Neural cell (in vitro differentiated cells): ENCODE results near the gene TNFRSF8. TPM values are rescaled to one million over a fixed set of nuclear protein-coding genes. Genes with fewer than 3 reads are reported as not detected.

Experiments
- H2AFZ ChIP-seq: fragments of 200-600, 300-800 bp; sonication (generic), shearing (Covaris generic); 2 replicates; pipeline ENCODE4 v1.6.0; 2014; ENCODE audit warnings: low read depth, mild to moderate bottlenecking, antibody characterized with exemption, low read length, moderate library complexity
- H3F3A ChIP-seq: fragments of 200-600 bp; shearing (Covaris generic); 2 replicates; pipeline ENCODE4 v1.6.1; 2016; ENCODE audit warnings: mild to moderate bottlenecking, moderate library complexity, mixed read lengths, antibody characterized with exemption, low read length; ENCODE audit not compliant: insufficient read depth, poor library complexity, severe bottlenecking
- H3K27ac ChIP-seq: fragments of 200-600, 300-800 bp; sonication (generic), shearing (Covaris generic); 2 replicates; pipeline ENCODE4 v1.5.1; 2014; ENCODE audit warnings: mild to moderate bottlenecking, low read length, moderate library complexity
- H3K27me3 ChIP-seq: fragments of 300-800, 200-600 bp; sonication (generic), shearing (Covaris generic); 2 replicates; pipeline ENCODE4 v1.6.0; 2014; ENCODE audit warnings: mild to moderate bottlenecking, low read depth, low read length, moderate library complexity; ENCODE audit not compliant: insufficient read depth
- H3K36me3 ChIP-seq: fragments of 300-800, 200-600 bp; sonication (generic), shearing (Covaris generic); 2 replicates; pipeline ENCODE4 v1.5.1; 2014; ENCODE audit warnings: mild to moderate bottlenecking, antibody characterized with exemption, low read length, moderate library complexity; ENCODE audit not compliant: insufficient read depth
- H3K4me2 ChIP-seq: fragments of 300-800, 200-600 bp; sonication (generic), shearing (Covaris generic); 2 replicates; pipeline ENCODE4 v1.6.0; 2014; ENCODE audit warnings: mild to moderate bottlenecking, low read length
- H3K4me3 ChIP-seq: fragments of 300-800, 200-600 bp; sonication (generic), shearing (Covaris generic); 2 replicates; pipeline ENCODE4 v1.5.1; 2014; ENCODE audit warnings: mild to moderate bottlenecking, low read length, moderate library complexity
- H3K79me2 ChIP-seq: fragments of 200-600 bp; shearing (Covaris generic); replicated peaks from 2 replicates; pipeline ENCODE4 v1.6.0; 2014; ENCODE audit warnings: mild to moderate bottlenecking, low read length, moderate library complexity; ENCODE audit not compliant: insufficient read depth
- H3K9ac ChIP-seq: fragments of 300-800, 200-600 bp; sonication (generic), shearing (Covaris generic); 2 replicates; pipeline ENCODE4 v1.6.1; 2016; ENCODE audit warnings: mild to moderate bottlenecking, low read length, mixed read lengths
- H3K9me2 ChIP-seq: fragments of 200-600 bp; shearing (Covaris generic); 2 replicates; pipeline ENCODE4 v1.6.1; 2016; ENCODE audit warnings: mild to moderate bottlenecking, low read length, mixed read lengths; ENCODE audit not compliant: insufficient read depth
- H3K9me3 ChIP-seq: fragments of 200-600, 300-800 bp; sonication (generic), shearing (Covaris generic); 2 replicates; pipeline ENCODE4 v1.6.1; 2016; ENCODE audit warnings: mild to moderate bottlenecking, mixed run types, low read length, moderate library complexity, mixed read lengths
- H4K20me1 ChIP-seq: fragments of 200-600 bp; shearing (Covaris generic); 2 replicates; pipeline ENCODE4 v1.6.1; 2016; ENCODE audit warnings: mild to moderate bottlenecking, mixed run types; ENCODE audit not compliant: insufficient read depth
- EP300 ChIP-seq: fragments of 450-650 bp; conservative IDR thresholded peaks from 2 replicates; pipeline ENCODE4 v1.6.1; 2014; ENCODE audit warnings: antibody characterized with exemption, mild to moderate bottlenecking, moderate library complexity; ENCODE audit not compliant: poor library complexity, severe bottlenecking
- EZH2 ChIP-seq: fragments of 200-600, 300-800 bp; shearing (Covaris generic), sonication (generic); IDR thresholded peaks from 2 replicates; pipeline ENCODE4 v1.6.1; 2014; ENCODE audit warnings: antibody characterized with exemption, low read length, borderline replicate concordance, mild to moderate bottlenecking; ENCODE audit not compliant: insufficient read depth, poor library complexity, severe bottlenecking
- MXI1 ChIP-seq: fragments of 450-650 bp; conservative IDR thresholded peaks from 2 replicates; pipeline ENCODE4 v1.6.1; 2014; ENCODE audit warnings: antibody characterized with exemption, mild to moderate bottlenecking; ENCODE audit not compliant: poor library complexity, severe bottlenecking
- POLR2AphosphoS5 ChIP-seq: IDR thresholded peaks from 2 replicates; pipeline ENCODE4 v1.6.1; 2012
- RAD21 ChIP-seq: fragments of 450-650 bp; conservative IDR thresholded peaks from 2 replicates; pipeline ENCODE4 v1.6.1; 2014; ENCODE audit warnings: antibody characterized with exemption, mild to moderate bottlenecking, moderate library complexity
- SMC3 ChIP-seq: fragments of 450-650 bp; conservative IDR thresholded peaks from 2 replicates; pipeline ENCODE4 v1.6.1; 2014; ENCODE audit warnings: antibody characterized with exemption, mild to moderate bottlenecking, moderate library complexity; ENCODE audit not compliant: poor library complexity
- TAF1 ChIP-seq: IDR thresholded peaks from 2 replicates; pipeline ENCODE4 v1.6.1; 2012; ENCODE audit warnings: low read depth
- polyA plus RNA-seq: library from polyadenylated mRNA; depleted of rRNA; stranded (reverse); fragments of >200 nt; gene quantifications from 2 replicates; pipeline ENCODE4 v1.2.3, GENCODE V29; 2014
- TF ChIP-seq, protein P1 (sequence below): fragments of 450-650 bp; IDR thresholded peaks from 2 replicates; pipeline ENCODE4 v1.5.1; 2014; ENCODE audit warnings: antibody characterized with exemption, mild to moderate bottlenecking, moderate library complexity; ENCODE audit not compliant: poor library complexity, severe bottlenecking
- TF ChIP-seq, protein P2 (sequence below): IDR thresholded peaks from 2 replicates; pipeline ENCODE4 v1.6.1; 2012; ENCODE audit warnings: borderline replicate concordance

TNFRSF8 gene
- polyA plus RNA-seq, 1 donor from 2014 or later, result not detected

DNA sequence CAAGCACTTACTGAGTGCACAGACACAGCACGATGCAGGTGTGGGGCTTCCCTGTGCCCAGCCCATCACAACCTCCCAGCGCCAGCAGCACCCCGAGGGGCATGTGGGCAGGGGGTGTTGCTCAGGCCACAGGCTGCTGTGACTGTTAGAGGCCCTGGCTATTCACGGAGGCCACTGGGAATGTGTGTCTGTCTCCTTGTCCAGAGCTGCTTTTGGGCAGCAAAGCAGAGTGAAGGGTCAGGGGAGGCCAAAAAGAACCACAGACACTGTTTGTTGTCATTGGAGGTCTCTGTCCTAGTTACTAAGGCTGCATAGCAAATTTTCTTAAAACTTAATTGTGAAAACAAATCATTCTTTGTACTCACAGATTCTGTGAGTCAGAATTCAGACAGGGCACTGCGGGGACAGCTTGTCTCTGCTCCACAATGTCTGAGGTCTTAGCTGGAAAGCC is 49.6 kb downstream of the TNFRSF8 start:
- H2AFZ ChIP-seq, result no peak overlapping the region
- H3K27ac ChIP-seq, result no peak overlapping the region
- no peaks in the 10 kb centered on the region for H3K79me2 ChIP-seq
- no peak overlapping the region for H3K4me2 ChIP-seq
- no peaks in the 10 kb centered on the region for H3K27me3 ChIP-seq
- TF ChIP-seq TAF1, result no peak
- no peak for TF ChIP-seq MXI1
- TF ChIP-seq, protein P1, sequence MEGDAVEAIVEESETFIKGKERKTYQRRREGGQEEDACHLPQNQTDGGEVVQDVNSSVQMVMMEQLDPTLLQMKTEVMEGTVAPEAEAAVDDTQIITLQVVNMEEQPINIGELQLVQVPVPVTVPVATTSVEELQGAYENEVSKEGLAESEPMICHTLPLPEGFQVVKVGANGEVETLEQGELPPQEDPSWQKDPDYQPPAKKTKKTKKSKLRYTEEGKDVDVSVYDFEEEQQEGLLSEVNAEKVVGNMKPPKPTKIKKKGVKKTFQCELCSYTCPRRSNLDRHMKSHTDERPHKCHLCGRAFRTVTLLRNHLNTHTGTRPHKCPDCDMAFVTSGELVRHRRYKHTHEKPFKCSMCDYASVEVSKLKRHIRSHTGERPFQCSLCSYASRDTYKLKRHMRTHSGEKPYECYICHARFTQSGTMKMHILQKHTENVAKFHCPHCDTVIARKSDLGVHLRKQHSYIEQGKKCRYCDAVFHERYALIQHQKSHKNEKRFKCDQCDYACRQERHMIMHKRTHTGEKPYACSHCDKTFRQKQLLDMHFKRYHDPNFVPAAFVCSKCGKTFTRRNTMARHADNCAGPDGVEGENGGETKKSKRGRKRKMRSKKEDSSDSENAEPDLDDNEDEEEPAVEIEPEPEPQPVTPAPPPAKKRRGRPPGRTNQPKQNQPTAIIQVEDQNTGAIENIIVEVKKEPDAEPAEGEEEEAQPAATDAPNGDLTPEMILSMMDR, result no peak
- TF ChIP-seq POLR2AphosphoS5, result no peak
- TF ChIP-seq SMC3, result no peak
- TF ChIP-seq EP300, result no peak
- TF ChIP-seq, protein P2, sequence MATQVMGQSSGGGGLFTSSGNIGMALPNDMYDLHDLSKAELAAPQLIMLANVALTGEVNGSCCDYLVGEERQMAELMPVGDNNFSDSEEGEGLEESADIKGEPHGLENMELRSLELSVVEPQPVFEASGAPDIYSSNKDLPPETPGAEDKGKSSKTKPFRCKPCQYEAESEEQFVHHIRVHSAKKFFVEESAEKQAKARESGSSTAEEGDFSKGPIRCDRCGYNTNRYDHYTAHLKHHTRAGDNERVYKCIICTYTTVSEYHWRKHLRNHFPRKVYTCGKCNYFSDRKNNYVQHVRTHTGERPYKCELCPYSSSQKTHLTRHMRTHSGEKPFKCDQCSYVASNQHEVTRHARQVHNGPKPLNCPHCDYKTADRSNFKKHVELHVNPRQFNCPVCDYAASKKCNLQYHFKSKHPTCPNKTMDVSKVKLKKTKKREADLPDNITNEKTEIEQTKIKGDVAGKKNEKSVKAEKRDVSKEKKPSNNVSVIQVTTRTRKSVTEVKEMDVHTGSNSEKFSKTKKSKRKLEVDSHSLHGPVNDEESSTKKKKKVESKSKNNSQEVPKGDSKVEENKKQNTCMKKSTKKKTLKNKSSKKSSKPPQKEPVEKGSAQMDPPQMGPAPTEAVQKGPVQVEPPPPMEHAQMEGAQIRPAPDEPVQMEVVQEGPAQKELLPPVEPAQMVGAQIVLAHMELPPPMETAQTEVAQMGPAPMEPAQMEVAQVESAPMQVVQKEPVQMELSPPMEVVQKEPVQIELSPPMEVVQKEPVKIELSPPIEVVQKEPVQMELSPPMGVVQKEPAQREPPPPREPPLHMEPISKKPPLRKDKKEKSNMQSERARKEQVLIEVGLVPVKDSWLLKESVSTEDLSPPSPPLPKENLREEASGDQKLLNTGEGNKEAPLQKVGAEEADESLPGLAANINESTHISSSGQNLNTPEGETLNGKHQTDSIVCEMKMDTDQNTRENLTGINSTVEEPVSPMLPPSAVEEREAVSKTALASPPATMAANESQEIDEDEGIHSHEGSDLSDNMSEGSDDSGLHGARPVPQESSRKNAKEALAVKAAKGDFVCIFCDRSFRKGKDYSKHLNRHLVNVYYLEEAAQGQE, result no peak
- TF ChIP-seq EZH2, result no peak
- no peak for TF ChIP-seq RAD21
- no peaks in the 10 kb centered on the region for H4K20me1 ChIP-seq
- no peaks in the 10 kb centered on the region for H3K9me2 ChIP-seq
- no peak overlapping the region for H3K4me3 ChIP-seq
- H3K9ac ChIP-seq, result no peak overlapping the region
- no peaks in the 10 kb centered on the region for H3K36me3 ChIP-seq
- no peaks in the 10 kb centered on the region for H3F3A ChIP-seq
- no peaks in the 10 kb centered on the region for H3K9me3 ChIP-seq

DNA sequence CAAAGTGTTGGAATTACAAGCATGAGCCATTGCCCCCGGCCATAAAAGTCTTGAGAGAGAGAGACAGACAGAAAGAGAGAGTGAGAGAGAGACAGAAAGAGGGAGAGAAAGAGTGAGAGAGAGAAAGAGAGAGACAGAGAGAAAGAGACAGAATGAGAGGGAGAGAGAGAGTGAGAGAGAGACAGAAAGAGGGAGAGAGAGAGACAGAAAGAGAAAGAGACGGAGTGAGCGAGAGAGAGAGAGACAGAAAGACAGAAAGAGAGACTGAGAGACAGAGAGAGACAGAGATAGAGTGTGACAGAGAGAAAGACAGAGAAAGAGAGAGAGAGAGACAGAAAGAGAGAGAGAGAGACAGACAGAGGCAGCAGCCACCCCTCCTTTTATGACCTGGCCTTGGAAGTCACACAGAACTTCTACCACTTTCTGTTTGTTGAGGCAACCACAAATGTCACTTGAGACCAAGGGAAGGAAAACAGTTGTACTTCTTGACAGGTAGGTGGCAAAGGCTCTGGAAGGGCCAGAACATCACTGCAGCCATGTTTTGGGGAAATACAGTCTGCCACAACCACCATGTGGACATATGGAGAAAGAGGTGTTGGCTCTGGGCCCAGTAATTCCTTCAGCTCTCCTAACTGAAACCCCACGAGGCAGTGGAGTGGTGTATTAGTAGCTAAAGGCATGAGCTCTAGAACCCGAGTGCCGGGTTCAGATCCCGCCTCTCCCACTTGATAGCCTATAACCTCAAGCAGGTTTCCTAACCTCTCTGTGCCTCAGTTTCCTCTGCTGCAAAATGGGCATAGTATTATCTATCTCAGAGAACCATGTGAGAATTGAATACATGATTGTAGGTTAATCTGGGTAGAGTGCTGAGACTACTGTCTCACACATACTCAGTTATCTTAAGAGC is 50.6 kb downstream of the TNFRSF8 start:
- no peaks in the 10 kb centered on the region for H3K36me3 ChIP-seq
- no peaks in the 10 kb centered on the region for H3K9me2 ChIP-seq
- H3K9ac ChIP-seq, result no peak overlapping the region
- no peaks in the 10 kb centered on the region for H3F3A ChIP-seq
- no peaks in the 10 kb centered on the region for H4K20me1 ChIP-seq
- no peak overlapping the region for H2AFZ ChIP-seq
- no peaks in the 10 kb centered on the region for H3K9me3 ChIP-seq
- no peak overlapping the region for H3K27ac ChIP-seq
- no peaks in the 10 kb centered on the region for H3K27me3 ChIP-seq
- no peaks in the 10 kb centered on the region for H3K79me2 ChIP-seq
- no peak overlapping the region for H3K4me3 ChIP-seq
- TF ChIP-seq EZH2 (no peak), MXI1 (no peak), RAD21 (no peak), SMC3 (no peak), POLR2AphosphoS5 (no peak), TAF1 (no peak), EP300 (no peak)
- TF ChIP-seq, protein P2, result no peak
- TF ChIP-seq, protein P1, result no peak
- no peak overlapping the region for H3K4me2 ChIP-seq
